ENCODE measurements around the gene TAF8. TPM values are rescaled to one million over a fixed set of nuclear protein-coding genes. Genes with fewer than 3 reads are reported as not detected.

Gene TAF8
- total RNA-seq, 1 donor from 2014 or later: 55.7 TPM

DNA sequence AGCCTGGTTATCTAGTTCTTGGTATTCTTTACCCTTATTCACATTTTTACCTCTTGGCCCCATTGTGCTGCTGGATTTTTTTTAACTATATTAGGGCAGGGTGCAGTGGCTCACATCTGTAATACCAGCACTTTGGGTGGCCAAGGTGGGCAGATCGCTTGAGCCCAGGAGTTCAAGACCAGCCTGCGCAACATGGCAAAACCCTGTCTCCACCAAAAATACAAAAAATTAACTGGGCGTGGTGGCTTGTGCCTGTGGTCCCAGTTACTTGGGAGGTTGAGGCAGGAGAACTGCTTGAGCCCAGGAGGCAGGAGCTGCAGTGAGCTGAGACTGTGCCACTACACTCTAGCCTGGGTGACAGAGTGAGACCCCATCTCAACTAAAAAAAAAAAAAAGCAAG is 12.2 kb upstream of the TAF8 start:
- H3K27ac Mint-ChIP-seq: peak overlapping the region; percentile 92
- ATAC-seq (ENCODE audit: low read depth) (no peak), DNase-seq (no peak)
- H3K27me3 Mint-ChIP-seq: no peaks in the 10 kb centered on the region
- POLR2A ChIA-PET: interaction anchor here (1.2 to 13.9 kb wide), 2 partner anchors 101 to 143 kb away, joined by 6 to 195 read pairs; partner anchors contain the start of genes CCND3 and USP49
- H3K4me1 Mint-ChIP-seq: peaks cover 53% of the 10 kb centered on the region
- H3K9me3 Mint-ChIP-seq: no peaks in the 10 kb centered on the region
- TF ChIP-seq, protein P1, sequence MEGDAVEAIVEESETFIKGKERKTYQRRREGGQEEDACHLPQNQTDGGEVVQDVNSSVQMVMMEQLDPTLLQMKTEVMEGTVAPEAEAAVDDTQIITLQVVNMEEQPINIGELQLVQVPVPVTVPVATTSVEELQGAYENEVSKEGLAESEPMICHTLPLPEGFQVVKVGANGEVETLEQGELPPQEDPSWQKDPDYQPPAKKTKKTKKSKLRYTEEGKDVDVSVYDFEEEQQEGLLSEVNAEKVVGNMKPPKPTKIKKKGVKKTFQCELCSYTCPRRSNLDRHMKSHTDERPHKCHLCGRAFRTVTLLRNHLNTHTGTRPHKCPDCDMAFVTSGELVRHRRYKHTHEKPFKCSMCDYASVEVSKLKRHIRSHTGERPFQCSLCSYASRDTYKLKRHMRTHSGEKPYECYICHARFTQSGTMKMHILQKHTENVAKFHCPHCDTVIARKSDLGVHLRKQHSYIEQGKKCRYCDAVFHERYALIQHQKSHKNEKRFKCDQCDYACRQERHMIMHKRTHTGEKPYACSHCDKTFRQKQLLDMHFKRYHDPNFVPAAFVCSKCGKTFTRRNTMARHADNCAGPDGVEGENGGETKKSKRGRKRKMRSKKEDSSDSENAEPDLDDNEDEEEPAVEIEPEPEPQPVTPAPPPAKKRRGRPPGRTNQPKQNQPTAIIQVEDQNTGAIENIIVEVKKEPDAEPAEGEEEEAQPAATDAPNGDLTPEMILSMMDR (IDR thresholded peaks at IDR 0.05): no peak
- H3K4me3 Mint-ChIP-seq: no peak overlapping the region
- CTCF ChIA-PET: interaction anchor here (9.3 kb wide), 1 partner anchor 97 kb away, joined by 90 read pairs; the partner anchor contains the start of gene CCND3
- peaks cover 11% of the 10 kb centered on the region for H3K36me3 Mint-ChIP-seq (ENCODE audit: low read depth)
- intact Hi-C loops (cut with micrococcal nuclease): no loop called here

DNA sequence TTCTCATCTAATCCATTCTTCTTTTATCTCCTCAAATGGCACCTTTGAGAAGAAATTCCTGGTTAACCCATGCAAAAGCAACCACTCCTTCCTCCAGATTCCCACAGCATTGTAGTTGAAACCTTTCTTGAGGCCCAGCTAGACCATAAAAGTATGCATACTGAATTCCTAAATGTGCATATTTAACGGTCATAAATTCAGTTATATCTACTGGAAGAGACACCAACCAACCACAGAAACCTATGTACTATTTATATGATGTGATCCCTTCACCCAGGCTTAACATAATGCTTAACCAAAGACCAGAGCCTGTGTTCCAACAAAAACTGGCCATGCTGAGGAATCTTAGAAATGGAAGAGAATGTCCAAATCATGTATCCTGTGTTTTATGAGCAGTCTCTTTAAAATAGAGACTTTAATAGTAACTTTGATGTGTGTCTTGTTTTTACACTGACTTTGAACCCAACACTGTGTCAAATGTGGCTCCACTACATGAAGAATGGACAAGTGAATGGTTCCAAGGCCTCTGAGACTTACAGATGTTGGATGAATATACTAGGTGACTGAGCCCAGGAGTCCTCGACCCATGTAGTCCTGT is 11.4 kb upstream of the TAF8 start:
- peaks cover 11% of the 10 kb centered on the region for H3K36me3 Mint-ChIP-seq (ENCODE audit: low read depth)
- POLR2A ChIA-PET: interaction anchor here (0.6 to 13.9 kb wide), 14 partner anchors 8 to 253 kb away, joined by 3 to 195 read pairs (median 10); partner anchors contain the start of genes BYSL, CCND3, MED20 and TAF8
- intact Hi-C loops (cut with micrococcal nuclease): loop anchor here (1.0 kb wide), 3 partner anchors 14 to 103 kb away; partner anchors contain the start of gene CCND3
- peak overlapping the region; percentile 92 for H3K27ac Mint-ChIP-seq
- peak overlapping the region; percentile 70 for H3K4me3 Mint-ChIP-seq
- H3K9me3 Mint-ChIP-seq: no peaks in the 10 kb centered on the region
- TF ChIP-seq, protein P1 (IDR thresholded peaks at IDR 0.05): no peak
- CTCF ChIA-PET: interaction anchor here (0.8 to 10.4 kb wide), 14 partner anchors 8 to 252 kb away, joined by 3 to 131 read pairs (median 6); partner anchors contain the start of genes BYSL, CCND3, MED20 and TOMM6
- H3K27me3 Mint-ChIP-seq: no peaks in the 10 kb centered on the region
- ATAC-seq (ENCODE audit: low read depth): no peak
- peaks cover 59% of the 10 kb centered on the region for H3K4me1 Mint-ChIP-seq
- no peak for DNase-seq

DNA sequence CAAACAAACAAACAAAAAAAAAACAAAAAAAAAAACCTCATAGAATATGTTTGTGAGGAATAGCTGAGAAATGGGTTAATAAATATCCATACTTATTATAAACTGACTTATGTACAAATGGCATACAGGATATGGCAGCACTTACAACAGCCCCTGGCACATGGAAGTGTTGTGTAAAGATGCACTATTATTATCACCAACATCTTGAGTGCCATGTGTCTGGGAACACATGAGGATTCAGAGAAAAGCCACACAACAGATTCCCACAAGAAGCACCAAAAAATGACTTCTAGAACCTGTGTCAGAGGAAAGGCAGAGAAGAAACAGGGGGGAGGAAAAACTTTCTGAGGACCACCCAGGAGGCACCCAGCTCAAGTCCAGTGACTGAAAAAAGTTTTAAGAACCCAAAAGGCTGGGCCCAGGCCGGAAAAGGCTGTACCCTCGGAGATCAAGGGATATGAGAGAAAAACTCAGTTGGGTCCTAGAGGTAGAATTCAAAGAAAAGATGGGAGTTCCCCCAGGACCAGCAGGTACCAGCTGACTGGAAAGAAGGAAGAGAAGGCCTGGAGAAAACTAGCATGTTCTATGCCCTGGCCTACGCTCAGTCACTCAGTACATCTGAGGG is 9.4 kb upstream of the TAF8 start:
- intact Hi-C loops (cut with micrococcal nuclease): loop anchor here (5.0 to 10.0 kb wide), 2 partner anchors 34 to 336 kb away; no protein-coding TSS in a partner anchor
- Mint-ChIP-seq H3K27me3 (no peaks in the 10 kb centered on the region), H3K4me3 (no peak overlapping the region), H3K36me3 (ENCODE audit: low read depth) (peaks cover 4% of the 10 kb centered on the region), H3K27ac (peak overlapping the region; percentile 75), H3K9me3 (no peaks in the 10 kb centered on the region), H3K4me1 (peaks cover 72% of the 10 kb centered on the region)
- ChIA-PET POLR2A (interaction anchor here (0.6 to 13.9 kb wide), 14 partner anchors 8 to 335 kb away, joined by 3 to 195 read pairs (median 7); partner anchors contain the start of genes BYSL, CCND3, MED20 and TAF8), CTCF (interaction anchor here (1.2 to 10.4 kb wide), 9 partner anchors 12 to 254 kb away, joined by 5 to 131 read pairs (median 17); partner anchors contain the start of genes BYSL, CCND3, MED20 and TOMM6)
- DNase-seq (no peak), ATAC-seq (ENCODE audit: low read depth) (no peak)
- TF ChIP-seq, protein P1 (IDR thresholded peaks at IDR 0.05): no peak

DNA sequence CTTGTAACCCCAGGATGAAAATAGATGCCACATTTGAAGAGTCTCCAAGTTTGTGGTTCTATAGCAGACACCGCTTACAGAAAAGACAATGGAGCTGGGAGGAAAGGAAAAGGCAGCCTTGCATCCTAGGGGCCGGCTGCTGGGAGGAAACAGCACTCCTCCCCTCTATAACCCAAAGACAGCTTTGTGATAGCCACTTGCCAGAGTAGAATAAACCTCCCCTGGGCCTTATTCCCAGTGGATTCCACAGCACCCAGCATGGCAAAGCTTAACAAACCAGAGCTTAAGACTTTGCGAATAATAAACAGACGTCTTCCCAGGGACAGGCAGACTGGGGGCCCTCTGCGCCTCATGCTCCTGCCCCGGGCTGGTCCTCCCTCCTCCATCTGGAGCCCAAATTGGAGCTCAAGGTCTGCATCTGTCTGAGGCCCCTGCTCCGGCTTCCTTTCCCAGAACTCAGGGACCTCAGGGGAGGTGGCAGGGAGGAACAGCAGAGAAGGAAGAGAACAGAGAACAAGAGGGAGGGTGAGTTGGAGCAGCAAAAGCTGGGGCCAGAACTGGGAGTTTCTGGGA is 8.8 kb upstream of the TAF8 start:
- Mint-ChIP-seq H3K4me1 (peaks cover 78% of the 10 kb centered on the region), H3K36me3 (ENCODE audit: low read depth) (peaks cover 4% of the 10 kb centered on the region), H3K9me3 (no peaks in the 10 kb centered on the region), H3K27ac (peak overlapping the region; percentile 75), H3K27me3 (no peaks in the 10 kb centered on the region), H3K4me3 (peak overlapping the region; percentile 38)
- TF ChIP-seq, protein P1 (IDR thresholded peaks at IDR 0.05): no peak
- intact Hi-C loops (cut with micrococcal nuclease): loop anchor here (5.0 to 10.0 kb wide), 2 partner anchors 34 to 337 kb away; no protein-coding TSS in a partner anchor
- CTCF ChIA-PET: interaction anchor here (0.7 to 10.4 kb wide), 10 partner anchors 13 to 265 kb away, joined by 3 to 131 read pairs (median 6); partner anchors contain the start of genes BYSL, CCND3 and MED20
- POLR2A ChIA-PET: interaction anchor here (0.8 to 13.9 kb wide), 9 partner anchors 10 to 260 kb away, joined by 3 to 195 read pairs (median 9); partner anchors contain the start of genes BYSL, CCND3, MED20 and TOMM6
- ATAC-seq (ENCODE audit: low read depth): no peak
- DNase-seq: no peak

Measured in activated B cell treated with CpG ODN at 0.5 μM for 24 hours (primary cell).